ENCODE data around the gene AGBL1.

AGBL1 gene

GRCh38 chr15:86059851-86060250, 19.8 kb upstream of the AGBL1 start:
- ChIA-PET POLR2A (no interaction called here), CTCF (no interaction called here)
- no peaks in the 10 kb centered on the region for H3K9me3 ChIP-seq (ENCODE audit: control insufficient read depth, insufficient read depth, low read depth, low read length)
- no peaks in the 10 kb centered on the region for H3K36me3 ChIP-seq (ENCODE audit: control insufficient read depth in 2 of 2, insufficient read depth in 1 of 2, low read length in 2 of 2)
- H3K27ac ChIP-seq (ENCODE audit: extremely low read depth, low read depth, low read length), result no peak overlapping the region
- no peaks in the 10 kb centered on the region for H3K4me1 ChIP-seq (ENCODE audit: control insufficient read depth, insufficient read depth, low read length)
- no peak overlapping the region for H3K4me3 ChIP-seq (ENCODE audit: low read depth, low read length)
- TF ChIP-seq ZNF837 (tag by site-specific recombination; IDR thresholded peaks at IDR 0.05) (no peak), KLF16 (tag by site-specific recombination; IDR thresholded peaks at IDR 0.05) (no peak), ZNF624 (tag by site-specific recombination; IDR thresholded peaks at IDR 0.05) (no peak), BCL11A (tag by site-specific recombination; IDR thresholded peaks at IDR 0.05; ENCODE audit: low read depth) (no peak), ZNF560 (tag by site-specific recombination; IDR thresholded peaks at IDR 0.05; ENCODE audit: borderline replicate concordance) (no peak), CTCF (tag by site-specific recombination; IDR thresholded peaks at IDR 0.05) (no peak)
- TF ChIP-seq, protein P1, sequence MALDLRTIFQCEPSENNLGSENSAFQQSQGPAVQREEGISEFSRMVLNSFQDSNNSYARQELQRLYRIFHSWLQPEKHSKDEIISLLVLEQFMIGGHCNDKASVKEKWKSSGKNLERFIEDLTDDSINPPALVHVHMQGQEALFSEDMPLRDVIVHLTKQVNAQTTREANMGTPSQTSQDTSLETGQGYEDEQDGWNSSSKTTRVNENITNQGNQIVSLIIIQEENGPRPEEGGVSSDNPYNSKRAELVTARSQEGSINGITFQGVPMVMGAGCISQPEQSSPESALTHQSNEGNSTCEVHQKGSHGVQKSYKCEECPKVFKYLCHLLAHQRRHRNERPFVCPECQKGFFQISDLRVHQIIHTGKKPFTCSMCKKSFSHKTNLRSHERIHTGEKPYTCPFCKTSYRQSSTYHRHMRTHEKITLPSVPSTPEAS (tag by site-specific recombination; IDR thresholded peaks at IDR 0.05), result no peak
- TF ChIP-seq, protein P2, sequence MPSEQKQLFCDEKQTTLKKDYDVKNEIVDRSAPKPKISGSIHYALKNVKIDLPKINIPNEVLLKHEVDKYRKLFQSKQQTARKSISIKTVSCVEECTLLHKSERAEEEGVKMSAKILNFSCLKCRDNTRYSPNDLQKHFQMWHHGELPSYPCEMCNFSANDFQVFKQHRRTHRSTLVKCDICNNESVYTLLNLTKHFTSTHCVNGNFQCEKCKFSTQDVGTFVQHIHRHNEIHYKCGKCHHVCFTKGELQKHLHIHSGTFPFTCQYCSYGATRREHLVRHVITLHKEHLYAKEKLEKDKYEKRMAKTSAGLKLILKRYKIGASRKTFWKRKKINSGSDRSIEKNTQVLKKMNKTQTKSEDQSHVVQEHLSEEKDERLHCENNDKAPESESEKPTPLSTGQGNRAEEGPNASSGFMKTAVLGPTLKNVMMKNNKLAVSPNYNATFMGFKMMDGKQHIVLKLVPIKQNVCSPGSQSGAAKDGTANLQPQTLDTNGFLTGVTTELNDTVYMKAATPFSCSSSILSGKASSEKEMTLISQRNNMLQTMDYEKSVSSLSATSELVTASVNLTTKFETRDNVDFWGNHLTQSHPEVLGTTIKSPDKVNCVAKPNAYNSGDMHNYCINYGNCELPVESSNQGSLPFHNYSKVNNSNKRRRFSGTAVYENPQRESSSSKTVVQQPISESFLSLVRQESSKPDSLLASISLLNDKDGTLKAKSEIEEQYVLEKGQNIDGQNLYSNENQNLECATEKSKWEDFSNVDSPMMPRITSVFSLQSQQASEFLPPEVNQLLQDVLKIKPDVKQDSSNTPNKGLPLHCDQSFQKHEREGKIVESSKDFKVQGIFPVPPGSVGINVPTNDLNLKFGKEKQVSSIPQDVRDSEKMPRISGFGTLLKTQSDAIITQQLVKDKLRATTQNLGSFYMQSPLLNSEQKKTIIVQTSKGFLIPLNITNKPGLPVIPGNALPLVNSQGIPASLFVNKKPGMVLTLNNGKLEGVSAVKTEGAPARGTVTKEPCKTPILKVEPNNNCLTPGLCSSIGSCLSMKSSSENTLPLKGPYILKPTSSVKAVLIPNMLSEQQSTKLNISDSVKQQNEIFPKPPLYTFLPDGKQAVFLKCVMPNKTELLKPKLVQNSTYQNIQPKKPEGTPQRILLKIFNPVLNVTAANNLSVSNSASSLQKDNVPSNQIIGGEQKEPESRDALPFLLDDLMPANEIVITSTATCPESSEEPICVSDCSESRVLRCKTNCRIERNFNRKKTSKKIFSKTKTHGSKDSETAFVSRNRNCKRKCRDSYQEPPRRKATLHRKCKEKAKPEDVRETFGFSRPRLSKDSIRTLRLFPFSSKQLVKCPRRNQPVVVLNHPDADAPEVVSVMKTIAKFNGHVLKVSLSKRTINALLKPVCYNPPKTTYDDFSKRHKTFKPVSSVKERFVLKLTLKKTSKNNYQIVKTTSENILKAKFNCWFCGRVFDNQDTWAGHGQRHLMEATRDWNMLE (tag by site-specific recombination; conservative IDR thresholded peaks at IDR 0.05; ENCODE audit: low read depth), result no peak
- TF ChIP-seq, protein P3, sequence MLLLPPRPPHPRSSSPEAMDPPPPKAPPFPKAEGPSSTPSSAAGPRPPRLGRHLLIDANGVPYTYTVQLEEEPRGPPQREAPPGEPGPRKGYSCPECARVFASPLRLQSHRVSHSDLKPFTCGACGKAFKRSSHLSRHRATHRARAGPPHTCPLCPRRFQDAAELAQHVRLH (tag by site-specific recombination; IDR thresholded peaks at IDR 0.05), result no peak

GRCh38 chr15:86060674-86061073, 19.0 kb upstream of the AGBL1 start:
- Histone ChIP-seq H3K27ac (ENCODE audit: extremely low read depth, low read depth, low read length) (no peak overlapping the region), H3K4me1 (ENCODE audit: control insufficient read depth, insufficient read depth, low read length) (no peaks in the 10 kb centered on the region), H3K9me3 (ENCODE audit: control insufficient read depth, insufficient read depth, low read depth, low read length) (no peaks in the 10 kb centered on the region), H3K36me3 (ENCODE audit: control insufficient read depth in 2 of 2, insufficient read depth in 1 of 2, low read length in 2 of 2) (no peaks in the 10 kb centered on the region), H3K4me3 (ENCODE audit: low read depth, low read length) (no peak overlapping the region)
- ChIA-PET CTCF (no interaction called here), POLR2A (no interaction called here)
- TF ChIP-seq SP2 (tag by site-specific recombination; IDR thresholded peaks at IDR 0.05) (no peak), ZNF221 (tag by site-specific recombination; IDR thresholded peaks at IDR 0.05; ENCODE audit: borderline replicate concordance) (no peak), ZBTB1 (tag by site-specific recombination; IDR thresholded peaks at IDR 0.05) (no peak), ZNF132 (tag by site-specific recombination; IDR thresholded peaks at IDR 0.05; ENCODE audit: borderline replicate concordance) (no peak)

DNA sequence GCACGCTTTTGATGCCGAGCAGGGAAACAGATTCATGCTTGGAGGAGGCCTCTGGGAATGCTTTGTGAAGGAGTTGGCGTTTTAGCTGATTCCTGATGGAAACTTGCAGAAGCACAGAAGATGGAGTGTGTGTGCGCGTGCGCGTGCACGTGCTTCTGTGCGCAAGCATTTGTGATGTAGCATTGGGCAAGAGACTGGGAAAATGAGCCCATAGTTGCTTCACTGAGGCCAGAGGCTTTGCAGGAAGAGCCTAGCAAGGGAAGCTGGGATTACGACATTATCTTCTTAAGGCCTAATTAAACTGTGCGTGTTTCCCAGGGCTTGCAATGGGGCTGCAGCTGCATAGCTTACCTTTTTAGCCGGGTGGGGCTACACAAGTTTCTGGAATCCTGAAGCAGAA, 18.1 kb upstream of the AGBL1 start:
- ChIA-PET CTCF (interaction anchor here (0.6 to 1.3 kb wide), 3 partner anchors 21 to 681 kb away, joined by 3 to 5 read pairs (median 3); no protein-coding TSS in a partner anchor), POLR2A (no interaction called here)
- Histone ChIP-seq H3K4me3 (ENCODE audit: low read depth, low read length) (no peak overlapping the region), H3K27ac (ENCODE audit: extremely low read depth, low read depth, low read length) (no peak overlapping the region), H3K36me3 (ENCODE audit: control insufficient read depth in 2 of 2, insufficient read depth in 1 of 2, low read length in 2 of 2) (no peaks in the 10 kb centered on the region), H3K4me1 (ENCODE audit: control insufficient read depth, insufficient read depth, low read length) (no peaks in the 10 kb centered on the region), H3K9me3 (ENCODE audit: control insufficient read depth, insufficient read depth, low read depth, low read length) (no peaks in the 10 kb centered on the region)
- TF ChIP-seq, protein P3 (tag by site-specific recombination; IDR thresholded peaks at IDR 0.05), result no peak
- TF ChIP-seq ZNF24 (tag by site-specific recombination; IDR thresholded peaks at IDR 0.05) (no peak), KLF9 (tag by site-specific recombination; IDR thresholded peaks at IDR 0.05; ENCODE audit: low read depth) (no peak), ZNF610 (tag by site-specific recombination; IDR thresholded peaks at IDR 0.05; ENCODE audit: borderline replicate concordance) (no peak), ZSCAN23 (tag by site-specific recombination; IDR thresholded peaks at IDR 0.05) (no peak), YY1 (tag by site-specific recombination; IDR thresholded peaks at IDR 0.05) (no peak), HOXA7 (CRISPR knock-in tag; IDR thresholded peaks at IDR 0.05; ENCODE audit: borderline replicate concordance) (no peak)
- TF ChIP-seq, protein P4, sequence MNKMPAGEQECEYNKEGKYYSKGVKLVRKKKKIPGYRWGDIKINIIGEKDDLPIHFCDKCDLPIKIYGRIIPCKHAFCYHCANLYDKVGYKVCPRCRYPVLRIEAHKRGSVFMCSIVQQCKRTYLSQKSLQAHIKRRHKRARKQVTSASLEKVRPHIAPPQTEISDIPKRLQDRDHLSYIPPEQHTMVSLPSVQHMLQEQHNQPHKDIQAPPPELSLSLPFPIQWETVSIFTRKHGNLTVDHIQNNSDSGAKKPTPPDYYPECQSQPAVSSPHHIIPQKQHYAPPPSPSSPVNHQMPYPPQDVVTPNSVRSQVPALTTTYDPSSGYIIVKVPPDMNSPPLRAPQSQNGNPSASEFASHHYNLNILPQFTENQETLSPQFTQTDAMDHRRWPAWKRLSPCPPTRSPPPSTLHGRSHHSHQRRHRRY (tag by site-specific recombination; IDR thresholded peaks at IDR 0.05), result no peak
